Prostate gland (tissue), 2 donors: Measurements from ENCODE around the gene GPR55. TPM values are rescaled to one million over a fixed set of nuclear protein-coding genes. Genes with fewer than 3 reads are reported as not detected.

Experiments used
- DNase-seq: peaks from one replicate; pipeline ENCODE4 v3.0.0-alpha.2; 2019; ENCODE audit warnings: low spot score
- H3K27ac ChIP-seq, 2 donors: fragments of 200-600 bp; sonication (generic); 2 replicates each; pipeline ENCODE4 v1.5.1; 2017 to 2019
- H3K27me3 ChIP-seq: fragments of 200-600 bp; sonication (generic); replicated peaks from 2 replicates; pipeline ENCODE4 v1.5.1; 2019; ENCODE audit not compliant: insufficient read depth
- H3K36me3 ChIP-seq, 2 donors: fragments of 200-600 bp; sonication (generic); 1 replicate in 1 of 2; 2 replicates in 1 of 2; pipeline versions ENCODE4 v1.5.1 to v1.8.1; 2017 to 2019
- H3K4me1 ChIP-seq: fragments of 200-600 bp; sonication (generic); replicated peaks from 2 replicates; pipeline ENCODE4 v1.5.1; 2019
- H3K4me3 ChIP-seq, 2 donors: fragments of 200-600 bp; sonication (generic); 2 replicates each; pipeline ENCODE4 v1.5.1; 2017 to 2019
- H3K9me3 ChIP-seq: fragments of 200-600 bp; sonication (generic); 2 replicates; pipeline ENCODE4 v1.5.1; 2017
- CTCF ChIP-seq, 4 experiments: fragments of 200-600 bp in 2 of 4; fragments of 450-650 bp in 2 of 4; sonication (generic) in 2 of 4; IDR thresholded peaks; 1 replicate in 3 of 4; 2 replicates in 1 of 4; pipeline ENCODE4 v1.5.1; 2016 to 2019; ENCODE audit warnings: antibody characterized with exemption in 4 of 4, mild to moderate bottlenecking in 2 of 4, moderate library complexity in 2 of 4
- POLR2A ChIP-seq: fragments of 450-650 bp; IDR thresholded peaks from one replicate; pipeline ENCODE4 v1.6.1; 2016; ENCODE audit warnings: antibody characterized with exemption, mild to moderate bottlenecking
- POLR2AphosphoS5 ChIP-seq: sonication (generic); formaldehyde crosslinking; IDR thresholded peaks from one replicate; pipeline ENCODE4 v1.6.1; 2017; ENCODE audit warnings: antibody characterized with exemption
- WGBS: methylation state at CpG from one replicate; pipeline ENCODE4 v1.1.5; 2018; 5-methylcytosine and 5-hydroxymethylcytosine counted together
- intact Hi-C: fragments of 100-400 bp; cut with DNase I; formaldehyde crosslinking; loops from one replicate; pipeline ENCODE4 v1.14.2; 2022
- total RNA-seq, 2 donors: library from RNA; depleted of rRNA; stranded (reverse); fragments of >200 nt; gene quantifications; one replicate each; pipeline ENCODE4 v1.1.0, GENCODE V29; 2016

GPR55 gene
- total RNA-seq, 2 donors from 2014 or later = 0.77 to 3.0 TPM

- Histone ChIP-seq H3K4me1 (no peaks in the 10 kb centered on the region), H3K27me3 (no peaks in the 10 kb centered on the region), H3K27ac (no peak overlapping the region), H3K36me3 (no peaks in the 10 kb centered on the region), H3K9me3 (no peaks in the 10 kb centered on the region), H3K4me3 (no peak overlapping the region)
- WGBS = 88% methylated on average over 20 of the region's 20 CpGs
- no peak for DNase-seq
- intact Hi-C loops = no loop called here
- TF ChIP-seq CTCF (IDR thresholded peaks at IDR 0.05) = no peak
- TF ChIP-seq POLR2A = no peak
- TF ChIP-seq POLR2AphosphoS5 = no peak
These were observed 25.2 kb upstream of the GPR55 start for GRCh38 chr2:230949966-230950873.

DNA sequence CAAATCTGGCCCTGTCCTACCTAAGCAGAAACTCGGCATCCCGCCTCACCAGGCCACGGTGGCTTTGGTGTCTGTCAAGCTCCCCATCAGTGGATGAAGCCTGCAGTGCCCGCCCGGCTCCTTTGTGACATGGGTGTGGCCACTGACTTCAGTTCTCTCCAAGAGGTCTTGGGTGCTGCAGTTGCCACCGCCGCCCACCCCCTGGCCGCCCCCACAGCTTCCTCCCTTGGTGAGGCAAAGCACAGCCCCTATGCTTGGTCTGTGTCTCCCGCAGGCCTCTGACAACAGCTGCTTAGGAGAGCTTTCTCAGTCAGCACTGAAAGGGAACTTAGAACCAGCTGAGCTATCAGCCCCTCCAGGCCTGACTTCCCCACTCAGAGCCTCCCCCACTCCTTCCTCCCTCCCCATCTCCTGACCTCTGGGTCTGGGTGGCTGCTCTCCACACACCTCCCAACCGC is 22.9 kb upstream of the GPR55 start:
- WGBS = 89% methylated on average over 10 of the region's 10 CpGs
- Histone ChIP-seq H3K4me3 (no peak overlapping the region), H3K36me3 (no peaks in the 10 kb centered on the region), H3K4me1 (no peaks in the 10 kb centered on the region), H3K9me3 (no peaks in the 10 kb centered on the region), H3K27me3 (no peaks in the 10 kb centered on the region), H3K27ac (no peak overlapping the region)
- intact Hi-C loops = no loop called here
- TF ChIP-seq POLR2AphosphoS5 (no peak), CTCF (IDR thresholded peaks at IDR 0.05) (no peak), POLR2A (no peak)
- no peak for DNase-seq

DNA sequence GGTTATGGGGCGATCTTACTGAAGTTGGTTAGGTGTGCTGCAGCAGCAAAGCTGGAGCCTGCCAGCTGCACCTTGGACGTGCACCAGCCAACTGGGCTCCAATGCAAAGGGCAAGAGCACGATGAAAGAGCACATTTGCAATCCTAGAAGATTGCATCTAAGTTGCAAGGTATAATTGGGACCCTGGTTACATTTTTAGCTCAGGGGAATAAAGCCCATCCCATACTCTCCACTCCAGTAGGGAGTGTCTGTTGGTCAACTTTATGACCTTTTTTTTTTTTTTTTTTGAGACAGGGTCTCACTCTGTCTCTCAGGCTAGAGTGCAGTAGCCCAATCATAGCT is 22.2 kb upstream of the GPR55 start:
- WGBS = 93% methylated on average over 3 of the region's 3 CpGs
- TF ChIP-seq POLR2A (no peak), CTCF (IDR thresholded peaks at IDR 0.05) (no peak), POLR2AphosphoS5 (no peak)
- Histone ChIP-seq H3K36me3 (no peaks in the 10 kb centered on the region), H3K9me3 (no peaks in the 10 kb centered on the region), H3K27me3 (no peaks in the 10 kb centered on the region), H3K4me3 (no peak overlapping the region), H3K27ac (no peak overlapping the region), H3K4me1 (no peaks in the 10 kb centered on the region)
- no peak for DNase-seq
- intact Hi-C loops = no loop called here

DNA sequence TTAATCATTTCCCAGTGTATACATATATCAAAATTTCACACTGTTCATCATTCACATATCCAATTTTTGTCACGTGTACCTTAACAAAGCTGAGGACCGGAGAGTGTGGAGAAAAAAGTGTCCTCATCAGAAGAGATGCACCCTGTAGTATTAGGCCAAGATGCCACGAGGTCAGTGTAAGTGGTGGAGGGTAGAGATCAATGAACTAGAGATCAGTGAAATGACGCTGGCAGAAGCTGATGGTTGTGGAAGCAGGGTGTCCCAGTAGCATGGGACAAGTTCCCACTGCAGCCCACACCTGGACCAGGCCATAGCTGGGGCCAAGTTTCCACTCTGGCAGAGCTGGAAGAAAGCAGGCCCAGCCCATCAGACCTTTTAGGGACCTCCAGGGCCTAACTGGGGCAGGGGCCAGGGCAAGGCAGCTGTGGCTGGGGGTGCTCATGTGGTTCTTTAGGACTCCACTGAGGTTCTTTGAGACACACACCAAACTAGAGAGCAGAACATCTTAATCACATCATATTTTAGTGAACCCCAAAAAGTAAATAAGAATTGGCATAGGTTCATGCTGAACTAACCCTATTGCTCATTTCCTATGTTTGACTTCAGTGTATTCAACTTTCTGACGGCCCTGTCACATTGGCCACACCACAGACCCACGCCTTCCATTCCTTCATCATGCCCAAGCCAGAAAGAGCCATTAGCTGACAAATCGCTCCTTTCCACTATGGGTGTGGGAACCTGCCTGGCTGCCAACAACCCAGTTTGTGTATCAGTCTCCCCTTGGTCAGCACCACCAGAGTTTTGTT is 21.6 kb upstream of the GPR55 start:
- Histone ChIP-seq H3K9me3 (no peaks in the 10 kb centered on the region), H3K4me1 (no peaks in the 10 kb centered on the region), H3K36me3 (no peaks in the 10 kb centered on the region), H3K27ac (no peak overlapping the region), H3K27me3 (no peaks in the 10 kb centered on the region), H3K4me3 (no peak overlapping the region)
- intact Hi-C loops = no loop called here
- 91% methylated on average over 7 of the region's 7 CpGs for WGBS
- no peak for DNase-seq
- no peak for TF ChIP-seq CTCF (IDR thresholded peaks at IDR 0.05)
- no peak for TF ChIP-seq POLR2A
- no peak for TF ChIP-seq POLR2AphosphoS5
